ENCODE measurements around the gene ZNF780A. TPM values are rescaled to one million over a fixed set of nuclear protein-coding genes. Genes with fewer than 3 reads are reported as not detected.

ZNF780A gene
- total and polyA plus RNA-seq, 2 experiments from 2014 or later, result 12.3 to 15.0 TPM

DNA sequence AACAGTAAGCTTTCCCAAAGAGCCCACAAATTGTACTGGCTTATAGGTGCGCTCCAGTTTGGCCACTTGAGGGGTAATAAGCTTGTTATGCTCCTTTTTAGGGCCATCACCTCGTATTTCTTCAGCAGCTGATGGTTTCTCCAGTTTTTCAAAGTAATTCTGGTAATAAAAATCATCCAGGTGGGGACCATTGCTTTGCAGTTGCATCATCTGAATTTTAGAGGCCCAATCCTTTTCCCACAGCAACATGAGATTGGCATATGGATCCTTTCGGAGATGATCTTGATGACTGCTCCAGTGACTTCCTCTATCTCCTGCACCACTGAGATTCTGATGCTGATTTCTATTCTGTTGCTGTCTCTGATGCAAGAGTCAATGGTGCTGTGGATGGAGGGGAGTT is 66.8 kb downstream of the ZNF780A start (continued):
- TF ChIP-seq, protein P1, sequence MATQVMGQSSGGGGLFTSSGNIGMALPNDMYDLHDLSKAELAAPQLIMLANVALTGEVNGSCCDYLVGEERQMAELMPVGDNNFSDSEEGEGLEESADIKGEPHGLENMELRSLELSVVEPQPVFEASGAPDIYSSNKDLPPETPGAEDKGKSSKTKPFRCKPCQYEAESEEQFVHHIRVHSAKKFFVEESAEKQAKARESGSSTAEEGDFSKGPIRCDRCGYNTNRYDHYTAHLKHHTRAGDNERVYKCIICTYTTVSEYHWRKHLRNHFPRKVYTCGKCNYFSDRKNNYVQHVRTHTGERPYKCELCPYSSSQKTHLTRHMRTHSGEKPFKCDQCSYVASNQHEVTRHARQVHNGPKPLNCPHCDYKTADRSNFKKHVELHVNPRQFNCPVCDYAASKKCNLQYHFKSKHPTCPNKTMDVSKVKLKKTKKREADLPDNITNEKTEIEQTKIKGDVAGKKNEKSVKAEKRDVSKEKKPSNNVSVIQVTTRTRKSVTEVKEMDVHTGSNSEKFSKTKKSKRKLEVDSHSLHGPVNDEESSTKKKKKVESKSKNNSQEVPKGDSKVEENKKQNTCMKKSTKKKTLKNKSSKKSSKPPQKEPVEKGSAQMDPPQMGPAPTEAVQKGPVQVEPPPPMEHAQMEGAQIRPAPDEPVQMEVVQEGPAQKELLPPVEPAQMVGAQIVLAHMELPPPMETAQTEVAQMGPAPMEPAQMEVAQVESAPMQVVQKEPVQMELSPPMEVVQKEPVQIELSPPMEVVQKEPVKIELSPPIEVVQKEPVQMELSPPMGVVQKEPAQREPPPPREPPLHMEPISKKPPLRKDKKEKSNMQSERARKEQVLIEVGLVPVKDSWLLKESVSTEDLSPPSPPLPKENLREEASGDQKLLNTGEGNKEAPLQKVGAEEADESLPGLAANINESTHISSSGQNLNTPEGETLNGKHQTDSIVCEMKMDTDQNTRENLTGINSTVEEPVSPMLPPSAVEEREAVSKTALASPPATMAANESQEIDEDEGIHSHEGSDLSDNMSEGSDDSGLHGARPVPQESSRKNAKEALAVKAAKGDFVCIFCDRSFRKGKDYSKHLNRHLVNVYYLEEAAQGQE (IDR thresholded peaks at IDR 0.05; ENCODE audit: unreplicated experiment), result no peak

Other genes starting within 250 kb of the ZNF780A start
- 403 and 426 TPM in 2 replicates for gene FBL, start 244.6 kb downstream of the ZNF780A start, total RNA-seq (2014; rRNA removed; shearing (Covaris generic))
- 553 and 579 TPM in 2 replicates for gene FBL, start 244.6 kb downstream of the ZNF780A start, polyA plus RNA-seq (2016; fragmentation: Nextera tagmentation; extraction: Ambion mirVana)
- gene FCGBP, start 156.3 kb downstream of the ZNF780A start, total RNA-seq (2014; rRNA removed; shearing (Covaris generic)), result 3.0 and 3.6 TPM in 2 replicates
- gene FCGBP, start 156.3 kb downstream of the ZNF780A start, polyA plus RNA-seq (2016; fragmentation: Nextera tagmentation; extraction: Ambion mirVana), result 0.28 and 0.44 TPM in 2 replicates
- gene PSMC4, start 119.8 kb downstream of the ZNF780A start, total RNA-seq (2014; rRNA removed; shearing (Covaris generic)), result 147 and 161 TPM in 2 replicates
- 135 and 139 TPM in 2 replicates for gene PSMC4, start 119.8 kb downstream of the ZNF780A start, polyA plus RNA-seq (2016; fragmentation: Nextera tagmentation; extraction: Ambion mirVana)
- gene ZNF546, start 93.9 kb downstream of the ZNF780A start, total RNA-seq (2014; rRNA removed; shearing (Covaris generic)), result 0.38 and 0.62 TPM in 2 replicates
- gene ZNF546, start 93.9 kb downstream of the ZNF780A start, polyA plus RNA-seq (2016; fragmentation: Nextera tagmentation; extraction: Ambion mirVana), result 0.47 and 0.95 TPM in 2 replicates
- 11.0 and 11.2 TPM in 2 replicates for gene ZNF780B, start 34.7 kb downstream of the ZNF780A start, total RNA-seq (2014; rRNA removed; shearing (Covaris generic))
- 3.8 and 4.9 TPM in 2 replicates for gene ZNF780B, start 34.7 kb downstream of the ZNF780A start, polyA plus RNA-seq (2016; fragmentation: Nextera tagmentation; extraction: Ambion mirVana)
- 13.7 and 14.5 TPM in 2 replicates for gene MAP3K10, start 100.5 kb upstream of the ZNF780A start, total RNA-seq (2014; rRNA removed; shearing (Covaris generic))
- 5.4 and 5.9 TPM in 2 replicates for gene MAP3K10, start 100.5 kb upstream of the ZNF780A start, polyA plus RNA-seq (2016; fragmentation: Nextera tagmentation; extraction: Ambion mirVana)
- gene TTC9B, start 127.4 kb upstream of the ZNF780A start, total RNA-seq (2014; rRNA removed; shearing (Covaris generic)), result 0.35 and 0.63 TPM in 2 replicates
- gene TTC9B, start 127.4 kb upstream of the ZNF780A start, polyA plus RNA-seq (2016; fragmentation: Nextera tagmentation; extraction: Ambion mirVana), result 0.23 and 1.0 TPM in 2 replicates
- gene CCNP, start 135.7 kb upstream of the ZNF780A start, total RNA-seq (2014; rRNA removed; shearing (Covaris generic)), result 0.39 and 7.1 TPM in 2 replicates
- gene CCNP, start 135.7 kb upstream of the ZNF780A start, polyA plus RNA-seq (2016; fragmentation: Nextera tagmentation; extraction: Ambion mirVana), result 2.2 and 3.3 TPM in 2 replicates
- gene AKT2, start 194.4 kb upstream of the ZNF780A start, total RNA-seq (2014; rRNA removed; shearing (Covaris generic)), result 105 and 123 TPM in 2 replicates
- gene AKT2, start 194.4 kb upstream of the ZNF780A start, polyA plus RNA-seq (2016; fragmentation: Nextera tagmentation; extraction: Ambion mirVana), result 16.6 and 17.6 TPM in 2 replicates